Right lobe of liver (tissue), 6 donors: ENCODE results near the gene TGM3. TPM values are rescaled to one million over a fixed set of nuclear protein-coding genes. Genes with fewer than 3 reads are reported as not detected.
A peak's percentile ranks its signal among the peaks of the same experiment; 100 is the strongest.

ENCODE experiments used
- ATAC-seq, 4 donors: fragments of 200-7000 bp; cut with Tn5 transposase; one replicate each; pipeline ENCODE4 v1.9.1; 2020; ENCODE audit warnings: mild to moderate bottlenecking in 4 of 4, moderate library complexity in 4 of 4
- DNase-seq, 3 donors: peaks; one replicate each; pipeline ENCODE4 v3.0.0-alpha.2; 2020
- H3K27ac ChIP-seq, 3 donors: fragments of 200-600 bp; one replicate each; pipeline ENCODE4 v1.8.0; 2022
- H3K27me3 ChIP-seq, 2 donors: fragments of 200-600 bp; one replicate each; pipeline ENCODE4 v1.8.0; 2022
- H3K36me3 ChIP-seq, 4 donors: fragments of 200-600 bp; sonication (generic) in 1 of 4; one replicate each; pipeline versions ENCODE4 v1.5.1 to v1.8.0; 2017 to 2022; ENCODE audit warnings: control low read depth in 1 of 4
- H3K4me1 ChIP-seq, 4 donors: fragments of 200-600 bp; sonication (generic) in 1 of 4; one replicate each; pipeline versions ENCODE4 v1.5.1 to v1.8.0; 2017 to 2022; ENCODE audit warnings: control low read depth in 1 of 4
- H3K4me3 ChIP-seq, 3 donors: fragments of 200-600 bp; one replicate each; pipeline ENCODE4 v1.8.0; 2022
- H3K9me3 ChIP-seq, 4 donors: fragments of 200-600 bp; sonication (generic) in 1 of 4; one replicate each; pipeline versions ENCODE4 v1.5.1 to v1.8.0; 2017 to 2022; ENCODE audit warnings: control low read depth in 1 of 4
- POLR2A ChIP-seq: fragments of 450-650 bp; IDR thresholded peaks from one replicate; pipeline ENCODE4 v1.6.1; 2017; ENCODE audit warnings: antibody characterized with exemption, mild to moderate bottlenecking
- WGBS: methylation state at CpG from one replicate; pipeline ENCODE4 v1.1.6; 2018; ENCODE audit warnings: low coverage, low lambda C conversion rate; ENCODE audit not compliant: insufficient coverage; ENCODE audit errors: missing lambda C conversion rate; 5-methylcytosine and 5-hydroxymethylcytosine counted together
- intact Hi-C, 2 donors: fragments of 100-400 bp; cut with DNase I; formaldehyde crosslinking; loops; one replicate each; pipeline versions ENCODE4 v1.11.2 to v1.14.1; 2022
- total RNA-seq, 6 experiments: library from RNA; depleted of rRNA in 2 of 6; stranded (reverse); fragments of >200 nt in 2 of 6; fragmentation: NEBNext Ultra II Directional in 3 of 6; extraction: Animal tissue kit (Norgen Biotek cat#: 25700) in 3 of 6; gene quantifications; one replicate each; pipeline versions ENCODE4 v1.1.0 to v1.2.4, GENCODE V29; 2016 to 2023
- TF ChIP-seq, protein P1 (sequence below), 4 donors: fragments of 200-600 bp in 3 of 4; fragments of 450-650 bp in 1 of 4; IDR thresholded peaks; one replicate each; pipeline versions ENCODE4 v1.5.1 to v1.8.0; 2016 to 2022; ENCODE audit warnings: antibody characterized with exemption in 4 of 4, mild to moderate bottlenecking in 2 of 4
- donor health status: DM: no; HTN: yes; CAD: no.
- donor health status: DM: no; HTN: no; CAD: no.
- donor health status: DM: no; HTN: no; CAD: no.
- donor health status: DM: no; HTN: yes; CAD: no.
- donor health status: DM: no; HTN: yes; CAD: no.

The TGM3 gene
- total RNA-seq, 6 experiments from 2014 or later, result 0.15 to 3.0 (median 0.30) TPM; not detected in 2

DNA sequence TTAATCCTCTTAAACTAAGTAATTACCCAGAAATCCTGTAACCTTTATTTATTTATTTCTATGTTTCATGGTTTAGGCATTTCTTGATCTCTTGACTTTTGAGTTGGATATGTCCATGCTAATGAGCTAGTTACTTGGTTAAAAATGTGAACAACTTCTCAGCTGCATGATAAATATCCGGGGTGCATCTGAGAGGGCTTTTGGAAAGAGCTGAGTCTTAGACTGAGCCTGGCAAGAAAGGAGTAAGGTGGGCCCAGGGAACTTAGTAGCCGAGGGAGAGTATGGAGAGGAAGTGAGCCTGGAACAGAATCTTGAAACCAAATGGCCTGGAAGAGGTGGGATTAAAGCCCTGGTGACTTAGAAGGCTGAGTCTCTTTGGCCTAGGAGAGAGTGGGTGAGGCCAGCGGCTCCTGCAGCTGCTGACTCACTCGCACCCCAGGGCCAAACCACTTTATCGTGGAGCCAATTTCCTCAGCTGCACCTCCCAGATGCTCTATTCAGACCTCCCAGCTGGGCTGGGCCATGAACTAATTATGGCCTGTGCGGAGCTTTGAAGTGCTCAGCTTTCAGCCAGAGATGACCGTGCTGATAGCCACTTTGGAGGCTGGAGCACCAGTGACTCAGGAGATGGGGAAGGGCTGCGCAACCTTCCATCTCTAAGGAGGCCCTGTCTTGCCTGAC is 19.1 kb downstream of the TGM3 start:
- 33% methylated on average over 5 of the region's 8 CpGs for WGBS
- no peaks in the 10 kb centered on the region for H3K27me3 ChIP-seq
- no peak overlapping the region for H3K4me3 ChIP-seq
- intact Hi-C loops, result no loop called here
- DNase-seq (no peak), ATAC-seq (peak in 3 of 4 donors; percentile 11 to 19 (median 11))
- peak overlapping the region in 1 of 3 donors; percentile 40 for H3K27ac ChIP-seq
- no peaks in the 10 kb centered on the region for H3K9me3 ChIP-seq
- TF ChIP-seq, protein P1, sequence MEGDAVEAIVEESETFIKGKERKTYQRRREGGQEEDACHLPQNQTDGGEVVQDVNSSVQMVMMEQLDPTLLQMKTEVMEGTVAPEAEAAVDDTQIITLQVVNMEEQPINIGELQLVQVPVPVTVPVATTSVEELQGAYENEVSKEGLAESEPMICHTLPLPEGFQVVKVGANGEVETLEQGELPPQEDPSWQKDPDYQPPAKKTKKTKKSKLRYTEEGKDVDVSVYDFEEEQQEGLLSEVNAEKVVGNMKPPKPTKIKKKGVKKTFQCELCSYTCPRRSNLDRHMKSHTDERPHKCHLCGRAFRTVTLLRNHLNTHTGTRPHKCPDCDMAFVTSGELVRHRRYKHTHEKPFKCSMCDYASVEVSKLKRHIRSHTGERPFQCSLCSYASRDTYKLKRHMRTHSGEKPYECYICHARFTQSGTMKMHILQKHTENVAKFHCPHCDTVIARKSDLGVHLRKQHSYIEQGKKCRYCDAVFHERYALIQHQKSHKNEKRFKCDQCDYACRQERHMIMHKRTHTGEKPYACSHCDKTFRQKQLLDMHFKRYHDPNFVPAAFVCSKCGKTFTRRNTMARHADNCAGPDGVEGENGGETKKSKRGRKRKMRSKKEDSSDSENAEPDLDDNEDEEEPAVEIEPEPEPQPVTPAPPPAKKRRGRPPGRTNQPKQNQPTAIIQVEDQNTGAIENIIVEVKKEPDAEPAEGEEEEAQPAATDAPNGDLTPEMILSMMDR (IDR thresholded peaks at IDR 0.05), result no peak
- no peak for TF ChIP-seq POLR2A
- no peaks in the 10 kb centered on the region for H3K36me3 ChIP-seq
- H3K4me1 ChIP-seq, result peaks cover 0 to 20% (median 2%) of the 10 kb centered on the region in 4 donors

DNA sequence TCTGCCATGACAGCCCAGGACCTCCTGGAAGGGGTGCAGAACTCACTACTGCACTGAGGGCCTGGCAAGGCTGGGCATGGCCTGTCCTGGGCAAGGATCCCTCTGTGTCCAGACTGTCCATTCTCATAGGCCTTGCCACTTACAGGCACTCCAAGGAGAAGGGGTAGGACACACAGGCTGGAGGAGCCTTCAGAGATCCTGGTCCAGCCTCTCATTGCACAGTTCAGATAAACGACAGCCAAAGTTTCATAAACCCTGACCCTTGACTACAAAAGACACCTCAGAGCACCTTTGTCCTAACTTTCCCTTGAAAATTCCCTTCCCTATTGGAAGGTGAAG is 19.6 kb downstream of the TGM3 start:
- Histone ChIP-seq H3K27me3 (no peaks in the 10 kb centered on the region), H3K27ac (no peak overlapping the region), H3K9me3 (no peaks in the 10 kb centered on the region), H3K4me1 (peaks cover 0 to 21% (median 2%) of the 10 kb centered on the region in 4 donors), H3K36me3 (no peaks in the 10 kb centered on the region), H3K4me3 (no peak overlapping the region)
- ATAC-seq (peak in 2 of 4 donors; percentile 22 to 53), DNase-seq (no peak)
- TF ChIP-seq, protein P1 (IDR thresholded peaks at IDR 0.05), result no peak
- TF ChIP-seq POLR2A, result no peak
- 60% methylated on average over 1 of the region's 1 CpG for WGBS
- intact Hi-C loops, result no loop called here

DNA sequence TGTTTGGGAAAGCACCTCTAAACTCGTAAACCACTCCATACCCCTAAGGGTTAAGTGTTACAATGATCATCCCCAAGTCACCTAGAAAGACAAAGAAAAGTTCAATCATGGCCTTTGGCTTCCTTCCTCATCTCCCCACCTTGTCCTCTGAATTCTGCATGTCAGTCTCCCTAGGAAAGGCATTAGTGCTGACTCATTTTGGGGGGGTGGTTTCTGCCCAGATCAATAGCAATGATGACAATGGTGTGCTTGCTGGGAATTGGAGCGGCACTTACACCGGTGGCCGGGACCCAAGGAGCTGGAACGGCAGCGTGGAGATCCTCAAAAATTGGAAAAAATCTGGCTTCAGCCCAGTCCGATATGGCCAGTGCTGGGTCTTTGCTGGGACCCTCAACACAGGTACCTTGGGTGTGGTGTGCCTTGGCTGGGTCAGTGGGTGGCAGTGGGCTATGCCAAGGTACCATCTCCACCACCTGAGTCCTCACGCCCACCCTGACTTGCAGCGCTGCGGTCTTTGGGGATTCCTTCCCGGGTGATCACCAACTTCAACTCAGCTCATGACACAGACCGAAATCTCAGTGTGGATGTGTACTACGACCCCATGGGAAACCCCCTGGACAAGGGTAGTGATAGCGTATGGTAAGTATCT is 21.2 kb downstream of the TGM3 start:
- TF ChIP-seq, protein P1 (IDR thresholded peaks at IDR 0.05), result no peak
- no peak for TF ChIP-seq POLR2A

DNA sequence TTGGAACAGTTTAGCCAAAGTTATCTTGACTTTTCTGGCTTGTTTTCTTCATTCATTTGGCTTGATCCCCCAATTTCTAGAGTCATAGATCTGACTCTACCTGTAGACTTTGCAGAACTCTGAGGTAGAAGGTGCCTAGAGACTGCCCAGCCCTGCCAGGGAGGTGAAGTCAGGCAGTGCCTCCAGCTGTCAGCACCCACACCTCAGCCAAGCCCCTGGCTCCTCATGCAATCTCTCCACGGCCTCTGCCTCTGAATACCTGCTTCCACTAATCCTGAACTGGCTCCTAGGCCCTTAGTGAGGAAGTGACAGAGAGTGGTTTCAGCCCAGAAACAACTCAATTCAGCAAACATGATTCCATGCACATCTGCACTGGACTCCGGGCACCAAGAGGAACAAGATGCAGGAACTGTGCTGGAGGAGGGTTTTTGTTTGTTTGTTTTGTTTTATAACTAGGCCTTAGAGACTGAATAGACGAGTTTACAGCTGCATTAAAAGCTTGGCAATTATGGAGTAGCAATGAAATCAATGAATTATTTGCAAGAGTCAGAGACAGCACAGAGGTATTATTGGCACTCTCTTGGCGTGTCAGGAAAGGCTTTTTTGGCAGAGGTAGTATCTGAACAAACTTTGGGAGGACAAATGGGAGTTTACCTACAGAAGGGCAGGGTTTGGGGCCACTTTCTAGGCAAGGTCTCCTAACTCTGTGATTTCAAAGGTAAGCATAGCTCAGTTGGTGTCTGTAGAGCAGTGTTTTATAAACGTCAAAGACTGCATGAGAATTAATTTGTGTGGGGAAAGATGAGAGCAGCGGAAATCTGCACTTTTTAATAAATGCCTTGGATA is 25.2 kb downstream of the TGM3 start:
- H3K27me3 ChIP-seq, result no peaks in the 10 kb centered on the region
- H3K27ac ChIP-seq, result peak overlapping the region in 1 of 3 donors; percentile 20
- H3K4me1 ChIP-seq, result peaks cover 0 to 23% (median 8%) of the 10 kb centered on the region in 4 donors
- 11% methylated on average over 5 of the region's 6 CpGs for WGBS
- DNase-seq (peak in 1 of 3 donors; percentile 60), ATAC-seq (peak; percentile 90 to 95 (median 94))
- no peaks in the 10 kb centered on the region for H3K9me3 ChIP-seq
- H3K36me3 ChIP-seq, result no peaks in the 10 kb centered on the region
- TF ChIP-seq POLR2A, result no peak
- TF ChIP-seq, protein P1 (IDR thresholded peaks at IDR 0.05), result no peak
- intact Hi-C loops, result no loop called here
- H3K4me3 ChIP-seq, result no peak overlapping the region

More for the DNA sequence above, 21.2 kb downstream of the TGM3 start:
- Histone ChIP-seq H3K4me1 (peaks cover 0 to 35% (median 10%) of the 10 kb centered on the region in 4 donors), H3K4me3 (no peak overlapping the region), H3K9me3 (no peaks in the 10 kb centered on the region), H3K27ac (no peak overlapping the region), H3K36me3 (no peaks in the 10 kb centered on the region), H3K27me3 (no peaks in the 10 kb centered on the region)
- ATAC-seq (no peak), DNase-seq (no peak)
- WGBS, result 86% methylated on average over 1 of the region's 14 CpGs
- intact Hi-C loops, result no loop called here
